ENCODE results near the gene FXYD1. TPM values are rescaled to one million over a fixed set of nuclear protein-coding genes. Genes with fewer than 3 reads are reported as not detected.
A peak's percentile ranks its signal among the peaks of the same experiment; 100 is the strongest.

FXYD1 gene
- polyA plus RNA-seq, 2 of the 4 experiments (the other 2 are of a cell fraction): not detected

- DNase-seq (ENCODE audit: low read depth in 1 of 2, low spot score in 1 of 2) (no peak), FAIRE-seq (peak; percentile 56), ATAC-seq (0 out of 6 replicates have a peak, but pooled peaks of 1 of the 2 experiments have one; percentile 2)
- no peak for TF ChIP-seq NFE2L2 (conservative IDR thresholded peaks at IDR 0.05; ENCODE audit: low read length)
- TF ChIP-seq MAX (IDR thresholded peaks at IDR 0.05): 0 out of 2 replicates have a peak, but pooled peaks have one; percentile 14
- TF ChIP-seq MYC (IDR thresholded peaks at IDR 0.05; ENCODE audit: borderline replicate concordance, low read length): no peak
- no peak for TF ChIP-seq KDM1A (IDR thresholded peaks at IDR 0.05; ENCODE audit: low read depth)
- TF ChIP-seq ATOH8 (CRISPR knock-in tag; IDR thresholded peaks at IDR 0.05; ENCODE audit: low read depth): no peak
- TF ChIP-seq CEBPB (IDR thresholded peaks at IDR 0.05): no peak
- no peak for TF ChIP-seq ZNF302 (CRISPR knock-in tag; IDR thresholded peaks at IDR 0.05)
- no peak for TF ChIP-seq RNF2 (IDR thresholded peaks at IDR 0.05; ENCODE audit: borderline replicate concordance, low read depth)
- no peak for TF ChIP-seq HDAC2 (IDR thresholded peaks at IDR 0.05)
- no peak for TF ChIP-seq RFX5 (IDR thresholded peaks at IDR 0.05)
- TF ChIP-seq RCOR1 (IDR thresholded peaks at IDR 0.05; ENCODE audit: low read depth, low read length): no peak
- TF ChIP-seq ZFP36 (IDR thresholded peaks at IDR 0.05; ENCODE audit: borderline replicate concordance, partially characterized antibody): no peak
- TF ChIP-seq CHD4 (IDR thresholded peaks at IDR 0.05; ENCODE audit: borderline replicate concordance): 0 out of 2 replicates have a peak, but pooled peaks have one; percentile 22
- no peak for TF ChIP-seq MAFK (IDR thresholded peaks at IDR 0.05; ENCODE audit: partially characterized antibody)
- TF ChIP-seq USF2 (IDR thresholded peaks at IDR 0.05): 0 out of 2 replicates have a peak, but pooled peaks have one; percentile 8
- no peak for TF ChIP-seq TFCP2L1 (CRISPR knock-in tag; IDR thresholded peaks at IDR 0.05)
- TF ChIP-seq CBX8 (IDR thresholded peaks at IDR 0.05): no peak
- H3K4me2 ChIP-seq: peak overlapping the region; percentile 83
- H3K27ac ChIP-seq: peak overlapping the region in 1 of 2 experiments; percentile 59; a peak in 3 of 6 replicates
- H3K9me3 ChIP-seq: no peaks in the 10 kb centered on the region
- WGBS (ENCODE audit: missing lambda C conversion rate): 51% methylated on average over 21 of the region's 21 CpGs
- peaks cover 47% of the 10 kb centered on the region for H3K4me1 ChIP-seq
- POLR2A ChIA-PET: interaction anchor here (0.6 to 1.2 kb wide), 4 partner anchors 17 to 136 kb away, joined by 3 to 9 read pairs (median 6); no protein-coding TSS in a partner anchor
- CTCF ChIA-PET: interaction anchor here (0.6 to 11.0 kb wide), 61 partner anchors 8 to 551 kb away, joined by 3 to 163 read pairs (median 4); partner anchors contain the start of genes FXYD3, FXYD5, USF2 and ZNF30
- H3K4me3 ChIP-seq: peak overlapping the region; percentile 36
Observed at GRCh38 chr19:35141837-35142605, 3.4 kb downstream of the FXYD1 start.

GRCh38 chr19:35142606-35143230 lies 4.1 kb downstream of the FXYD1 start:
- peak; percentile 88 for TF ChIP-seq CTCF (IDR thresholded peaks at IDR 0.05)
- TF ChIP-seq ESRRA (IDR thresholded peaks at IDR 0.05; ENCODE audit: borderline replicate concordance, low read length): no peak
- peak; percentile 35 to 73 for TF ChIP-seq RAD21 (conservative IDR thresholded peaks at IDR 0.05 in 1 of 2, IDR thresholded peaks at IDR 0.05 in 1 of 2)
- peak; percentile 60 for TF ChIP-seq SMC3 (IDR thresholded peaks at IDR 0.05)
- DNase-seq (ENCODE audit: low read depth in 1 of 2, low spot score in 1 of 2): peak; percentile 74 to 83
- POLR2A ChIA-PET: no interaction called here
- FAIRE-seq: no peak
- Histone ChIP-seq H3K4me2 (peak overlapping the region; percentile 83), H3K27ac (peak overlapping the region; percentile 4 to 59; a peak in 3 of 6 replicates), H3K9me3 (no peaks in the 10 kb centered on the region), H3K4me1 (peaks cover 46% of the 10 kb centered on the region), H3K4me3 (peak overlapping the region; percentile 36)
- CTCF ChIA-PET: interaction anchor here (0.6 to 11.0 kb wide), 49 partner anchors 11 to 504 kb away, joined by 3 to 163 read pairs (median 4); partner anchors contain the start of genes FXYD3, FXYD5 and USF2
- peak; percentile 7 to 52; a peak in 4 of 6 replicates for ATAC-seq
- WGBS (ENCODE audit: missing lambda C conversion rate): 3% methylated on average over 19 of the region's 46 CpGs

Data from A549 (cell line).